NCI-H460 (cell line): ENCODE measurements around the gene LRRC8B. TPM values are rescaled to one million over a fixed set of nuclear protein-coding genes. Genes with fewer than 3 reads are reported as not detected.
"Not testable (repeated sequence)": the region's sequence is repeated elsewhere in the genome, so short reads cannot be mapped to it uniquely, and the experiment has no call there.

ENCODE experiments used
- DNase-seq: peaks from one replicate; pipeline ENCODE4 v3.0.0-alpha.2; 2016; ENCODE audit warnings: low read depth; ENCODE audit errors: extremely low read depth
- total RNA-seq: library from RNA; depleted of rRNA; stranded (reverse); fragments of >200 nt; shearing (Covaris generic); gene quantifications from 2 replicates; pipeline ENCODE4 v1.2.3, GENCODE V29; 2014; rRNA removed

Gene LRRC8B
- total RNA-seq, 1 experiment from 2014 or later, result 8.9 TPM

- DNase-seq, result not testable (repeated sequence)
Measured at GRCh38 chr1:89629600-89629999, 105.0 kb downstream of the LRRC8B start.

DNA sequence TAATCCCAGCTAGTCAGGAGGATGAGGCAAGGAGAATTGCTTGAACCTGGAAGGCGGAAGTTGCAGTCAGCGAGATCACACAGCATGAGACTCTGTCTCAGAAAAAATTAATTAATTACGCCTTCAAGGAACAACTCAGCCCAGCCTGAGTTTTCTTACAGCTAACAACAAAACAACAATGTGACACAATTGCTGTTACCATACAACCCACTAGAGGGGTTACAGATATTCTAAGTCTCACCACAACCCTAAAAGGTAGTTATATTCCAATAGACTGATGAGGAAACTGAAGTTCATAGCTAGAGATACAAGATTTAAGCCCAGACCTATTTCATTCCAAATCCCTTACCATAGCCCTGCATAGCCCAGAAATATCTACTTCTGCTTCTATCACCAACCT lies 105.4 kb downstream of the LRRC8B start:
- no peak for DNase-seq

- no peak for DNase-seq
Measured at GRCh38 chr1:89631816-89632656, 107.4 kb downstream of the LRRC8B start.

DNA sequence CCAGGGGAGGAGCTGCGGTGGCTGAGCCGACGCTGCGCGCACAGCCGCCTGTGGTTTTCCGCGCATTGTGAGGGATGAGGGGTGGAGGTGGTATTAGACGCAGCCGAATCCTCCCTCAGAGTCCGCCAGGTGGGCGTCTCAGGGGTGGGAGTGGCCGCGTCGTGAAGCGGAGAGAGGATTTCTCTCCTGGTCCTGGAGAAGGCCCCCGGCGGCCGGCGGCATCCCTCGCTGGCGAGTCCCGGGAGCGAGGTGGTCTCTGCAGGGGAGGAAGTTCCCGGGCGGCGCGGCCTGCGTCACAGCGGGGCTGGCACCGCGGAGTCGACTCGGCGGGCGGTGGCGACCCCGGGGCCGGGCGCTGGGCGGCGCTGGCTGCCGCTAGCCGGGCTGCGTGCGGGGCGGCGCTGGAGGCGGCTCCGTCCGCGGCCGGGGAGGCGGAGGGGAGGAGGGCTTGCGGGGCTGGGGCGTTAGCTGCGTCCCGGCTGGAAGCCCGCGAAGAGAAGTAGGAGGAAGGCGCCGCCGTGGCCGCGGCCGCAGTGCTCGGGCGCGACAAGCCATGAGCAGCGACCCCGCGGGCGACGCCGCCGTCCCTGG lies 108.1 kb downstream of the LRRC8B start, which contains the start of gene LRRC8C:
TSS of gene LRRC8C (plus strand) at position 464 of the 591 bp plus-strand sequence. CDS start 53,354 bp downstream, outside the sequence.
- peak; percentile 57 for DNase-seq

GRCh38 chr1:89633248-89633799 lies 108.7 kb downstream of the LRRC8B start:
- DNase-seq, result no peak

DNA sequence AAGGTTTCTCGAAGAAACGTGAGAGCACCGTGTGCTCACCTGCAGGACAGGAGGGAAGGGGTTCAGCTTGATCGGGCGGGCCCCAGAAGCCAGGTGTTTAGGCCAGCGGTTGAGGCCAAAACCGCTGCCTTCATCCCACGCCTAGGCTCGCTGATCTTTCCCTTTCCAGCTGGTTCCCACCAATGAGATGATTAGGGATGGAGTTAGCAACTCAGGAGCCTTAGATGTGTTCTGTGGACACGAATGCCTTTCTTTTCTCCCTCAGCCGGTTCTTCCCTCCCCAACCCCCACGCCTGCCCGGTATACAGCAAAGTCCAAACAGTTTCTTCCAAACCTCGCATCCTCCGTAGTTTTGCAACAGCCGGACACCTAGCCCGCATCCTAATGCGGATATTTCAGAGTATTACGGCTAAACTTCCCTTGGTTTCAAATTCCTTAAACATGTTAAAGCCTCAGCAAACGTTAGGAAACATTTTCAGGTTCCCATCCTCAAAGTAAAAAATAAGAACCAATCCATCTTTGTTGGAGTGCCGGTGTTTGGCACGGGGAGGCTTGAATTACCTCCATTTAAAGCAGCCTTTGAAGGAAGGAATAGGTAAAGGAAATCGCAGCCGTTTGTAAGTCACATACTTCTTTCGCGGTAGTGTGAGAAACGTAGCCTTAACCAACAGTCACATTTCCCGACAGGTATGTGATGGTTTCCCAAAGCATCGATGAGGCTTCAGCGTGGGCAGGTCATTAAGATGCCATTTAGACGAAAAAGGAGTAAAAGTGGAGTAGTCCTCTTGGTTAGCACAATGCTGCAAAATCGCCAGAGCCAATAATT lies 109.4 kb downstream of the LRRC8B start:
- no peak for DNase-seq

GRCh38 chr1:89635825-89636815 lies 111.5 kb downstream of the LRRC8B start:
- no peak for DNase-seq

GRCh38 chr1:89637496-89637895 lies 112.9 kb downstream of the LRRC8B start:
- DNase-seq, result no peak

DNA sequence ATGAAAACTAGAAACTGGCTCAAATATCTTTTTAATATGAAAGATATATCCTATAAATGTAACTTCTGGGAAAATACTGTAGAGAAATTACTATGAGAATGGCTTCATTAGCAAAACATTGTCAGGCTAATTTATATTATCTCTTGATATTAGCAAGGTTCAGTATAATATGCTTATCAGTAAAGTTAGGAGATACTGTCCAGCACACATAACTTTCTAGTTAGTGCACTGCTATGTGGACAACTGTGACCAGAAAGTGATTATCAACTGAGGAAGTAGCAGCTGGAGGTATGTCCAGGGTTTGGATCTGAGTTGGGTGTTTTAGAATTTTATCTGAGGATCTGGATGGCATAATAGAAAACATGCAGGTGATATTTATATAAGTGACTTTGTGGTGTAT lies 115.8 kb downstream of the LRRC8B start:
- DNase-seq, result no peak

- no peak for DNase-seq
Measured at GRCh38 chr1:89641781-89642180, 117.2 kb downstream of the LRRC8B start.

DNA sequence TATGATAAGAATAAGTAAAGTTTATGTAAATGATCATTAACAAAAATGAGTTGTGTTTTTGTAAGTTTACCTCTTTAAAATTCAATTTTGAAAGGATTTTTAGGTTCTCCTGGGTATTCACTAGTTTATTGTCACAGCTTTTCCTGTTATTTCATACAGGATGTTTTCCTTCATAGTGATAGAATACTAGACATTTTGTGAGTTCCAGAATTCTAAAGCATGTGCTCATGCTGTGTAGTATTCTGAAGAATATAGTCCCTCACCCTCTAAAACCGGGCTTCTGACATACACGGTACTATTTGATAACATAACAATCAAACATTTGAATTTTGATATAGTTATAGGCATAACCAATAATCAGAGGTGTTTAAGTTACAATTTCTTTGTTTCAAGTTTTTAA lies 118.9 kb downstream of the LRRC8B start:
- no peak for DNase-seq

- DNase-seq, result no peak
Measured at GRCh38 chr1:89644119-89644814, 119.6 kb downstream of the LRRC8B start.

DNA sequence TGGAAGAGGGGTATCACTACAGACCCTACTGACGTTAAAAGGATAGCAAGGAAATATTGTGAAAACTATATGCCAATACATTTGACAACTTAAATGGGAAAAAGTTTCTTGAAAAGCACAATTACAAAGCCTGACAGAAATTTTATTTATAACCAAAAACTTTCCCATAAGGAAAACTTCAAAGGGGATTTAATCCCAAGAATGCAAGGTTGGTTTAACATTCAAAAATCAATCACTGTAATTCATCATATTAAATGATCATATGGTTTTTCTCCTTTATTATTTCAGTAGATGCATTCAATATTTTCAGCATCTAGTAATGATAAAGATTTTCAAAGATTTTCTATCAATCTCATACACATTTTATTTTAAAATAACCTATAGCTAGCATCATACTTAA lies 121.6 kb downstream of the LRRC8B start:
- DNase-seq, result no peak

Other genes with a start within 250 kb of the LRRC8B start
- gene GBP6, start 160.8 kb upstream of the LRRC8B start, total RNA-seq, result not detected in 2 replicates
- gene LRRC8C, start 108.3 kb downstream of the LRRC8B start, total RNA-seq, result 2.2 and 2.3 TPM in 2 replicates